GM23338 (cell line): ENCODE measurements around the gene HS3ST1. TPM values are rescaled to one million over a fixed set of nuclear protein-coding genes. Genes with fewer than 3 reads are reported as not detected.
A peak's percentile ranks its signal among the peaks of the same experiment; 100 is the strongest.

Experiments
- ATAC-seq: fragments of 200-7000 bp; cut with Tn5 transposase; 3 replicates; pipeline ENCODE4 v1.9.1; 2020
- DNase-seq: peaks from one replicate; pipeline ENCODE4 v3.0.0-alpha.2; 2015; ENCODE audit warnings: low spot score
- H2AFZ ChIP-seq: fragments of 200-600 bp; sonication (generic); 2 replicates; pipeline ENCODE4 v1.8.0; 2016; ENCODE audit warnings: antibody characterized with exemption, mild to moderate bottlenecking, moderate library complexity
- H3F3A ChIP-seq: fragments of 200-600 bp; sonication (generic); replicated peaks from 2 replicates; pipeline ENCODE4 v1.8.0; 2017; ENCODE audit warnings: antibody characterized with exemption, mixed run types, low read depth
- H3K27ac ChIP-seq: fragments of 200-600 bp; sonication (generic); 2 replicates; pipeline ENCODE4 v1.6.1; 2016; ENCODE audit warnings: low read depth
- H3K27me3 ChIP-seq: fragments of 200-600 bp; sonication (generic); 2 replicates; pipeline ENCODE4 v1.8.0; 2016; ENCODE audit warnings: mild to moderate bottlenecking, mixed run types, moderate library complexity; ENCODE audit not compliant: insufficient read depth
- H3K36me3 ChIP-seq: fragments of 200-600 bp; sonication (generic); 2 replicates; pipeline ENCODE4 v1.8.0; 2016; ENCODE audit warnings: mild to moderate bottlenecking; ENCODE audit not compliant: insufficient read depth
- H3K4me1 ChIP-seq: fragments of 200-600 bp; sonication (generic); 2 replicates; pipeline ENCODE4 v1.8.0; 2016; ENCODE audit warnings: mild to moderate bottlenecking, moderate library complexity; ENCODE audit not compliant: insufficient read depth
- H3K4me2 ChIP-seq: fragments of 200-600 bp; sonication (generic); 2 replicates; pipeline ENCODE4 v1.7.1; 2017; ENCODE audit warnings: mixed run types
- H3K4me3 ChIP-seq: fragments of 200-600 bp; sonication (generic); 2 replicates; pipeline ENCODE4 v1.6.1; 2016; ENCODE audit warnings: mixed run types
- H3K79me2 ChIP-seq: fragments of 200-600 bp; sonication (generic); replicated peaks from 2 replicates; pipeline ENCODE4 v1.8.0; 2017; ENCODE audit warnings: mild to moderate bottlenecking; ENCODE audit not compliant: insufficient read depth
- H3K9me2 ChIP-seq: fragments of 200-600 bp; sonication (generic); 2 replicates; pipeline ENCODE4 v1.8.0; 2017; ENCODE audit not compliant: insufficient read depth
- H4K20me1 ChIP-seq: fragments of 200-600 bp; sonication (generic); replicated peaks from 2 replicates; pipeline ENCODE4 v1.8.0; 2017; ENCODE audit warnings: mild to moderate bottlenecking; ENCODE audit not compliant: insufficient read depth
- H3K27ac Mint-ChIP-seq: 2 replicates; pipeline ENCODE4 v1.8.0; 2020; ENCODE audit warnings: inconsistent platforms, mild to moderate bottlenecking, moderate library complexity, mixed read lengths
- H3K27me3 Mint-ChIP-seq: 3 replicates; pipeline ENCODE4 v1.8.0; 2022; ENCODE audit warnings: low read depth, mild to moderate bottlenecking, moderate library complexity, mixed read lengths, inconsistent platforms; ENCODE audit not compliant: insufficient read depth, poor library complexity
- H3K36me3 Mint-ChIP-seq: 3 replicates; pipeline ENCODE4 v1.8.0; 2021; ENCODE audit warnings: low read depth, mild to moderate bottlenecking, inconsistent platforms, moderate library complexity, mixed read lengths
- H3K4me1 Mint-ChIP-seq: 3 replicates; pipeline ENCODE4 v1.8.0; 2020; ENCODE audit warnings: mild to moderate bottlenecking, inconsistent platforms, mixed read lengths
- H3K4me3 Mint-ChIP-seq: 3 replicates; pipeline ENCODE4 v1.8.0; 2021; ENCODE audit warnings: moderate library complexity, mild to moderate bottlenecking, inconsistent platforms, mixed read lengths
- H3K9me3 Mint-ChIP-seq: 3 replicates; pipeline ENCODE4 v1.8.0; 2020; ENCODE audit warnings: moderate library complexity, mild to moderate bottlenecking, inconsistent platforms, mixed read lengths
- CREB1 ChIP-seq: fragments of 250-450 bp; sonication (Bioruptor Pico); IDR thresholded peaks from 2 replicates; pipeline ENCODE4 v1.5.0; 2020; ENCODE audit warnings: low read depth, mild to moderate bottlenecking, moderate library complexity
- CTCF ChIP-seq, 2 experiments: fragments of 200-600 bp in 1 of 2; sonication (generic) in 1 of 2; conservative IDR thresholded peaks; 2 replicates each; pipeline versions ENCODE4 v1.5.1 to v1.6.1; 2016 to 2017; ENCODE audit warnings: antibody characterized with exemption in 2 of 2, low read depth in 2 of 2, mild to moderate bottlenecking in 2 of 2, moderate library complexity in 1 of 2
- ETS1 ChIP-seq: IDR thresholded peaks from 2 replicates; pipeline ENCODE4 v1.6.1; 2016; ENCODE audit warnings: antibody characterized with exemption
- EZH2 ChIP-seq: fragments of 200-600 bp; sonication (generic); IDR thresholded peaks from one replicate; pipeline ENCODE4 v1.8.0; 2017; ENCODE audit warnings: antibody characterized with exemption, mild to moderate bottlenecking, low read depth; ENCODE audit not compliant: unreplicated experiment
- EZH2phosphoT487 ChIP-seq: fragments of 200-600 bp; sonication (generic); IDR thresholded peaks from one replicate; pipeline ENCODE4 v1.8.1; 2018; ENCODE audit warnings: antibody characterized with exemption; ENCODE audit not compliant: unreplicated experiment
- POLR2AphosphoS5 ChIP-seq: IDR thresholded peaks from 2 replicates; pipeline ENCODE4 v1.6.1; 2016; ENCODE audit warnings: antibody characterized with exemption, low read depth
- REST ChIP-seq: IDR thresholded peaks from one replicate; pipeline ENCODE4 v1.6.1; 2018; ENCODE audit warnings: antibody characterized with exemption; ENCODE audit not compliant: unreplicated experiment
- STAT1 ChIP-seq: IDR thresholded peaks from one replicate; pipeline ENCODE4 v1.6.1; 2016; ENCODE audit warnings: antibody characterized with exemption; ENCODE audit not compliant: unreplicated experiment
- ZNF114 ChIP-seq: fragments of 250-450 bp; sonication (Bioruptor Pico); IDR thresholded peaks from 2 replicates; pipeline ENCODE4 v1.5.0; 2020; ENCODE audit warnings: mild to moderate bottlenecking, moderate library complexity
- ZNF331 ChIP-seq: fragments of 250-450 bp; sonication (Bioruptor Pico); IDR thresholded peaks from 2 replicates; pipeline ENCODE4 v1.5.0; 2020; ENCODE audit warnings: low read depth, mild to moderate bottlenecking, moderate library complexity
- ZNF462 ChIP-seq: fragments of 250-450 bp; sonication (Bioruptor Pico); IDR thresholded peaks from 2 replicates; pipeline ENCODE4 v1.5.0; 2020; ENCODE audit warnings: mild to moderate bottlenecking, moderate library complexity
- polyA plus RNA-seq: library from polyadenylated mRNA; unstranded; fragments of >200 nt; fragmentation: Nextera tagmentation; extraction: Ambion mirVana; gene quantifications from 2 replicates; pipeline ENCODE4 v1.2.1, GENCODE V29; 2016
- total RNA-seq: library from RNA; depleted of rRNA; stranded (reverse); fragments of >200 nt; shearing (Covaris generic); gene quantifications from 2 replicates; pipeline ENCODE4 v1.2.3, GENCODE V29; 2014

HS3ST1 gene
- total and polyA plus RNA-seq, 2 experiments from 2014 or later = 0.94 to 1.3 TPM

GRCh38 chr4:11426731-11427120 is 2.0 kb downstream of the HS3ST1 start (continued):
- TF ChIP-seq REST = no peak
- no peak for TF ChIP-seq EZH2phosphoT487
- TF ChIP-seq STAT1 = no peak
- TF ChIP-seq ETS1 = no peak
- no peak for TF ChIP-seq EZH2

- Histone ChIP-seq H3K4me2 (0 out of 2 replicates have a peak overlapping the region, but pooled peaks have one; percentile 96), H3K27me3 (peaks cover 50% of the 10 kb centered on the region), H4K20me1 (peaks cover 5% of the 10 kb centered on the region; the same call in 1 of the 2 replicates), H3K9me2 (no peaks in the 10 kb centered on the region), H2AFZ (no peak overlapping the region), H3K36me3 (no peaks in the 10 kb centered on the region), H3K27ac (no peak overlapping the region), H3F3A (no peaks in the 10 kb centered on the region), H3K79me2 (no peaks in the 10 kb centered on the region), H3K4me3 (no peak overlapping the region; the same call in 1 of the 2 replicates), H3K4me1 (peaks cover 16% of the 10 kb centered on the region)
- Mint-ChIP-seq H3K27ac (no peak overlapping the region), H3K4me3 (no peak overlapping the region), H3K27me3 (peaks cover 37% of the 10 kb centered on the region), H3K4me1 (peaks cover 29% of the 10 kb centered on the region), H3K9me3 (no peaks in the 10 kb centered on the region), H3K36me3 (no peaks in the 10 kb centered on the region)
- ATAC-seq = no peak
- no peak for DNase-seq
- TF ChIP-seq ZNF331 = no peak
- no peak for TF ChIP-seq ZNF462 (CRISPR knock-in tag)
- no peak for TF ChIP-seq STAT1
- TF ChIP-seq ETS1 = no peak
- no peak for TF ChIP-seq CREB1 (CRISPR knock-in tag)
- TF ChIP-seq ZNF114 = no peak
- no peak for TF ChIP-seq CTCF (conservative IDR thresholded peaks at IDR 0.05; ENCODE audit: low read depth in 2 of 2)
- no peak for TF ChIP-seq POLR2AphosphoS5
Observed at GRCh38 chr4:11426003-11426402, 2.7 kb downstream of the HS3ST1 start.
